Karpas-422 (cell line): ENCODE measurements around the gene RGS9BP. TPM values are rescaled to one million over a fixed set of nuclear protein-coding genes. Genes with fewer than 3 reads are reported as not detected.

Experiments
- DNase-seq: peaks from one replicate; pipeline ENCODE4 v3.0.0-alpha.2; 2015
- H2AFZ ChIP-seq: fragments of 200-600 bp; sonication (generic); 2 replicates; pipeline ENCODE4 v1.6.1; 2014; ENCODE audit warnings: antibody characterized with exemption, low read length, mixed read lengths
- H3K27ac ChIP-seq: fragments of 200-600 bp; sonication (generic); 2 replicates; pipeline ENCODE4 v1.5.1; 2014; ENCODE audit warnings: mild to moderate bottlenecking, low read length, moderate library complexity
- H3K27me3 ChIP-seq: fragments of 200-600 bp; sonication (generic); 2 replicates; pipeline ENCODE4 v1.6.1; 2014; ENCODE audit warnings: low read length, mixed read lengths
- H3K36me3 ChIP-seq: fragments of 200-600 bp; sonication (generic); 2 replicates; pipeline ENCODE4 v1.6.1; 2014; ENCODE audit warnings: low read length, mixed read lengths; ENCODE audit not compliant: insufficient read depth
- H3K4me1 ChIP-seq: fragments of 200-600 bp; sonication (generic); 2 replicates; pipeline ENCODE4 v1.6.1; 2014; ENCODE audit warnings: mild to moderate bottlenecking, low read length, mixed read lengths
- H3K4me2 ChIP-seq: fragments of 200-600 bp; sonication (generic); 2 replicates; pipeline ENCODE4 v1.6.1; 2014; ENCODE audit warnings: low read length, low read depth, mild to moderate bottlenecking; ENCODE audit not compliant: poor library complexity, severe bottlenecking
- H3K4me3 ChIP-seq: fragments of 200-600 bp; sonication (generic); 2 replicates; pipeline ENCODE4 v1.5.1; 2014; ENCODE audit warnings: mild to moderate bottlenecking, antibody characterized with exemption, low read length, mixed read lengths
- H3K79me2 ChIP-seq: fragments of 200-600 bp; sonication (generic); 2 replicates; pipeline ENCODE4 v1.6.1; 2014; ENCODE audit warnings: mild to moderate bottlenecking, low read length, mixed read lengths
- H3K9ac ChIP-seq: fragments of 200-600 bp; sonication (generic); 2 replicates; pipeline ENCODE4 v1.6.0; 2014; ENCODE audit warnings: low read length
- H3K9me2 ChIP-seq: fragments of 200-600 bp; sonication (generic), shearing (Covaris generic); replicated peaks from 2 replicates; pipeline ENCODE4 v1.6.0; 2014; ENCODE audit warnings: mild to moderate bottlenecking, low read length, moderate library complexity; ENCODE audit not compliant: insufficient read depth
- H3K9me3 ChIP-seq: fragments of 300-700, 200-600 bp; sonication (generic); 2 replicates; pipeline ENCODE4 v1.6.1; 2014; ENCODE audit warnings: low read length, mixed read lengths
- H4K20me1 ChIP-seq: fragments of 200-600 bp; sonication (generic); 2 replicates; pipeline ENCODE4 v1.6.1; 2014; ENCODE audit warnings: mild to moderate bottlenecking, antibody characterized with exemption, low read length, low read depth; ENCODE audit not compliant: insufficient read depth
- small RNA-seq: library from RNA; depleted of rRNA; stranded (forward); fragments of <200 nt; gene quantifications from one replicate; pipeline ENCODE3, GENCODE V24; 2014
- total RNA-seq: library from RNA; depleted of rRNA; stranded (reverse); fragments of >200 nt; shearing (Covaris generic); gene quantifications from 2 replicates; pipeline ENCODE4 v1.2.3, GENCODE V29; 2014; ENCODE audit warnings: low replicate concordance; rRNA removed

The RGS9BP gene
- total RNA-seq, 1 experiment from 2014 or later, result not detected

DNA sequence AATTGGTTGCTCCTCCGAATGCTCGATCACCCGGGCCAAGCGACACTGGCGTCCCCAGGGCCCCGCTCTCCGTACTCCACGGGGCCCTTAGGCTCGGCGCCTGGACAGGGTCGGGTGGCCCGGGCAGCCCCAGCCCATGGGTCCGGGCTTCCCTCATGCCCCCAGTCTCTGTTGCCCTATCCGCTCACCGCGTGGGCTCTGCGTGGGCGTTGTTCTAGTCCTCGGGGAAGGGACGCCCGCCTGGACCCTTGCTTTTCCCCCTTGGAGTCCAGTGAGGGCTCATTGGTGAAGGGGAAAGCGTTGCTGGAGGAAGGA lies 45.2 kb downstream of the RGS9BP start:
- no peaks in the 10 kb centered on the region for H3K36me3 ChIP-seq
- H3K4me3 ChIP-seq, result no peak overlapping the region
- no peak overlapping the region for H3K4me2 ChIP-seq
- H2AFZ ChIP-seq, result no peak overlapping the region
- H3K27ac ChIP-seq, result no peak overlapping the region
- H3K9ac ChIP-seq, result no peak overlapping the region
- H3K4me1 ChIP-seq, result no peaks in the 10 kb centered on the region
- H4K20me1 ChIP-seq, result no peaks in the 10 kb centered on the region
- no peaks in the 10 kb centered on the region for H3K79me2 ChIP-seq
- no peaks in the 10 kb centered on the region for H3K9me3 ChIP-seq
- H3K9me2 ChIP-seq, result no peaks in the 10 kb centered on the region
- DNase-seq, result no peak
- no peaks in the 10 kb centered on the region for H3K27me3 ChIP-seq

Small RNA genes within 50 kb of the gene (small RNA-seq; reads per million reads assigned to genes)
- not detected for gene RN7SL789P

Other genes starting within 250 kb of the RGS9BP start
- 115 and 150 TPM in 2 replicates for gene PDCD5, start 94.7 kb upstream of the RGS9BP start, total RNA-seq
- 35.0 and 48.1 TPM in 2 replicates for gene ANKRD27, start 668 bp upstream of the RGS9BP start, total RNA-seq
- gene NUDT19, start 16.0 kb downstream of the RGS9BP start, total RNA-seq, result 17.0 and 19.6 TPM in 2 replicates
- gene TDRD12, start 43.9 kb downstream of the RGS9BP start, total RNA-seq, result not detected in 2 replicates
- not detected in 2 replicates for gene SLC7A9, start 193.9 kb downstream of the RGS9BP start, total RNA-seq